Suppressor macrophage (primary cell): Measurements from ENCODE around the gene RABGGTB.
A peak's percentile ranks its signal among the peaks of the same experiment; 100 is the strongest.
"Not testable (repeated sequence)": the region's sequence is repeated elsewhere in the genome, so short reads cannot be mapped to it uniquely, and the experiment has no call there.

Source experiments
- DNase-seq, 4 experiments: peaks; one replicate each; pipeline ENCODE4 v3.0.0-alpha.2; 2020 to 2022

The RABGGTB gene

GRCh38 chr1:75796376-75797272 lies 10.6 kb downstream of the RABGGTB start, which contains the start of gene MSH4:
MSH4 (plus strand) TSS chr1:75796882; CDS start chr1:75796986, 104 bp downstream.
- no peak for DNase-seq

GRCh38 chr1:75797273-75797588 lies 11.2 kb downstream of the RABGGTB start:
- DNase-seq, result no peak

GRCh38 chr1:75797606-75798216 lies 11.7 kb downstream of the RABGGTB start:
- no peak for DNase-seq

- DNase-seq, result not testable (repeated sequence)
Measured at GRCh38 chr1:75801480-75801879, 15.4 kb downstream of the RABGGTB start.

GRCh38 chr1:75808921-75809320 lies 22.9 kb downstream of the RABGGTB start:
- no peak for DNase-seq

GRCh38 chr1:75810113-75810512 lies 24.1 kb downstream of the RABGGTB start:
- DNase-seq, result not testable (repeated sequence)

- no peak for DNase-seq
Measured at GRCh38 chr1:75811211-75811981, 25.3 kb downstream of the RABGGTB start.

GRCh38 chr1:75812065-75812464 lies 26.0 kb downstream of the RABGGTB start:
- DNase-seq, result no peak

GRCh38 chr1:75823596-75823995 lies 37.5 kb downstream of the RABGGTB start:
- DNase-seq, result not testable (repeated sequence)

- peak in 2 of 4 experiments; percentile 6 to 17 for DNase-seq
Measured at GRCh38 chr1:75836528-75837100, 50.6 kb downstream of the RABGGTB start.

- peak; percentile 16 to 53 (median 36) for DNase-seq
Measured at GRCh38 chr1:75838079-75838478, 52.0 kb downstream of the RABGGTB start.

GRCh38 chr1:75841421-75841820 lies 55.4 kb downstream of the RABGGTB start:
- no peak for DNase-seq
